Measurements from ENCODE around the gene STARD10. TPM values are rescaled to one million over a fixed set of nuclear protein-coding genes. Genes with fewer than 3 reads are reported as not detected.
A peak's percentile ranks its signal among the peaks of the same experiment; 100 is the strongest.
"Not testable (repeated sequence)": the region's sequence is repeated elsewhere in the genome, so short reads cannot be mapped to it uniquely, and the experiment has no call there.

STARD10 gene
- total RNA-seq, 1 experiment from 2014 or later, result 15.1 TPM

DNA sequence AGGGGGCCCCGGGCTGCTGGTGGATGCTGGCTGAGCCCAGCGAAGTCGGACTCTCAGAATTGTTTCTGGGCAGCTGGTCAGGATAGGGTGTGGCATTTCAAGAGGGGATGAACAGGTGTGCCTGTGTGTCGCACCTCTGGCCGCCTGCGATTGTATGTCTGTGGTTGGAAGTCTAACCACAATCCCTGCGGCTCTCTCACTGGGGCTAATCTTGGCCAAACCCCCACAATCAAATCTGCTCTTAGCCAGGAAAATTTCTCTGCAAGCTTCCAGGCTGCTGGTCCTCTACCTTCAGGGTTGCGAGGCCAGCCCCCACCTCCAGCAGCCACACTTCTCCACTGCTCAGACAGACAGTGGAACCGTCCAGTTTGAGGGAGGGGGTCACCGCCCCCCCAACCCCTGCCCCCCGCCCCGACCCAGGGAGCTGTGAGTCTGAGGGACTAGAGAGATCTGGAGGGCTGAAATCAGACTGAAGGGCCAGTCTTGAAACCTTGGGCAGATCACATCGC is 21.3 kb upstream of the STARD10 start:
- DNase-seq, result no peak
- no peaks in the 10 kb centered on the region for H3K27me3 ChIP-seq

GRCh38 chr11:72814286-72815109 is 20.7 kb upstream of the STARD10 start, which contains the start of gene ATG16L2:
Gene ATG16L2, plus strand, starts transcription at chr11:72814411. Its CDS starts 35 bp downstream, at chr11:72814446.
- H3K9me3 ChIP-seq, result no peaks in the 10 kb centered on the region
- H3K36me3 ChIP-seq, result peaks cover 9% of the 10 kb centered on the region
- H3K27me3 ChIP-seq, result no peaks in the 10 kb centered on the region
- peak within 1 kb of the TSS; percentile 75 for H3K4me3 ChIP-seq
- peak; percentile 82 for DNase-seq

More for the DNA sequence above, 21.3 kb upstream of the STARD10 start:
- Histone ChIP-seq H3K4me3 (peak overlapping the region; percentile 75), H3K36me3 (peaks cover 9% of the 10 kb centered on the region), H3K9me3 (no peaks in the 10 kb centered on the region)

DNA sequence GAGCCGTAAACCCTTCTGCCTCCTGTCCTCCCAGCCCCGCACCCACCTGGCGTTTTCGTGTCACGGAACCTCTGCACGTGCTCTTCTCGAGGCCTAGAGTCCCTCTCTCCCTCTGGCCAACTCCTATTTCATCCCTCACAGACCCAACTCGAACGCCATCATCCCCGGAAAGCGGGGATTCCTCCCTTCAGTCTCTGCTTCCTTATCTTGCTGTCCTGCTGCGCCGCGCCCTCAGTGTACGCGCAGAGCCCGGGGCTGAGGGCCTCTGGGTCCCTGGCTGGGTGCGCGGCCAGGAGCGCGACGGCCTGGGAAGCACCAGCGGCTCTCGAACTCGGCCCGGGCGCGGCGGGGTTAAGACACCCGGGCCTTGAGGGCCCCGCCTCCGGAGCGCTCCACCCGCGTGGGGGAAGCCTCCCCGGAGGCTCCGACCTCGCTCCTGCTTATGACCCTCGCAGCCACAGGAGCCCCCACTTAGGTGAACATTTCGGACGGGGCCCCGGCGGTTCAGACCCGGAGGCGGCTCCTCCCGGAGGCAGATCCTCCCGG is 20.0 kb upstream of the STARD10 start:
- Histone ChIP-seq H3K4me3 (peak overlapping the region; percentile 75), H3K9me3 (no peaks in the 10 kb centered on the region), H3K27me3 (no peaks in the 10 kb centered on the region), H3K36me3 (peaks cover 9% of the 10 kb centered on the region)
- DNase-seq, result peak; percentile 82

DNA sequence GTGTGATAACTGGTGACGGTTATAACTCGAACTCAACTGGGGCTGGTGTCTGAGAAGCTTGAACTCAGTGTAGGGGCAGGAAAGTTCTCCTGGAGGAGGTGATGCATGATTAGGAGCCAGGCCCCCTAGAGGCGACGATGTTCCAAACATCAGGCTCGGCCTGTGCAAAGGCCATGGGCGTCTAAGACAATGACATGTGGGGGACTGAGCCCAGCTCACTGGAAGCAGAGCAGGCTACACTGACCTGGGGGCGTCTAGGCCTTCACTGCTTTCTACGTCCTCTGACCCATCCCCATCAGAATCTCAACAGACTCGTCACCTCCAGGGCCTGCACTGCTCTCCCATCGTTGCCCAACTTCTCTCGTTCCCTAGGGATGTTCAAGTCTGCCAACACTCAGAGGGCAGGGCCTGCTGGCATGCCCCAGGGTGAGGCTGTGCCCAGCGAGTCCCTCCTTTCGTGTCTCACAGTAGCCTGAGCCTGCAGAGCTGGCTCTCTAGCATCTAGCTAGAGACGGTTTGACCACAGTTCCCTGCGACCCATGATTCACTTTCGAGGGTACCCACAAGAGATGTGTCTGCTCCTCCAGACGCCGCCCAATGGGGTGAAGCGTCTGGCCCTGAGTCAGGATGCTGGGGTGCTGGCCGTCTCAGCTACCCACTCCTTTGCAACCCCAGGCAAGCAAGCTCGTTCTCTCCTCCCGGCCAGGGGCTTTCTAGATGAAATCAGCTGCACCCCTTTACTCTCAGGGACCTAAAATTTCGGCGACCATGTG is 19.3 kb upstream of the STARD10 start:
- Histone ChIP-seq H3K9me3 (no peaks in the 10 kb centered on the region), H3K4me3 (peak overlapping the region; percentile 75), H3K27me3 (no peaks in the 10 kb centered on the region), H3K36me3 (peaks cover 13% of the 10 kb centered on the region)
- peak; percentile 79 for DNase-seq

DNA sequence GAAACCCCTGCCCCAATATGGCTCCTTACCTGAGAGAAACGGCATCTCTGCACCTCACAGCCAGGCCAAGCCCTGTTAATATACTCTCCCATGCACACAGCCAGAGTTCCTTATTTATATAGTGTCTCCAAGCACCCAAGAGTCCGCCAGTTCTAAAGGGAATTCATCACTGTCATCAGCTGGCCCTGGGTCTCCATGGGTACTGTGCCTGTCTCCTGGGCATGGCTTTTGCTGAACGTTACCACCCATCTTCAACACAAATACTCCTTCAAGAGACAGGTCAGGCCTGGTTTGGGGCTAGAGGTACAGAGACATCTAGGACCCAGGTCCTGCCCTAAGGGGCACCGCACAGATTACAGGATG is 18.7 kb upstream of the STARD10 start:
- DNase-seq, result no peak
- Histone ChIP-seq H3K27me3 (no peaks in the 10 kb centered on the region), H3K9me3 (no peaks in the 10 kb centered on the region), H3K36me3 (peaks cover 13% of the 10 kb centered on the region), H3K4me3 (peak overlapping the region; percentile 75)

GRCh38 chr11:72811686-72812085 is 17.8 kb upstream of the STARD10 start:
- H3K36me3 ChIP-seq, result peaks cover 13% of the 10 kb centered on the region
- DNase-seq, result not testable (repeated sequence)

GRCh38 chr11:72808331-72808798 is 14.5 kb upstream of the STARD10 start:
- no peak for DNase-seq
- H3K36me3 ChIP-seq, result peaks cover 13% of the 10 kb centered on the region
- no peaks in the 10 kb centered on the region for H3K9me3 ChIP-seq
- no peaks in the 10 kb centered on the region for H3K27me3 ChIP-seq
- no peak overlapping the region for H3K4me3 ChIP-seq

More at GRCh38 chr11:72811686-72812085, 17.8 kb upstream of the STARD10 start:
- H3K4me3 ChIP-seq, H3K9me3 ChIP-seq, H3K27me3 ChIP-seq: not testable (repeated sequence)

- Histone ChIP-seq H3K36me3 (peaks cover 13% of the 10 kb centered on the region), H3K27me3 (no peaks in the 10 kb centered on the region)
Measured at GRCh38 chr11:72807792-72808191, 13.9 kb upstream of the STARD10 start.

DNA sequence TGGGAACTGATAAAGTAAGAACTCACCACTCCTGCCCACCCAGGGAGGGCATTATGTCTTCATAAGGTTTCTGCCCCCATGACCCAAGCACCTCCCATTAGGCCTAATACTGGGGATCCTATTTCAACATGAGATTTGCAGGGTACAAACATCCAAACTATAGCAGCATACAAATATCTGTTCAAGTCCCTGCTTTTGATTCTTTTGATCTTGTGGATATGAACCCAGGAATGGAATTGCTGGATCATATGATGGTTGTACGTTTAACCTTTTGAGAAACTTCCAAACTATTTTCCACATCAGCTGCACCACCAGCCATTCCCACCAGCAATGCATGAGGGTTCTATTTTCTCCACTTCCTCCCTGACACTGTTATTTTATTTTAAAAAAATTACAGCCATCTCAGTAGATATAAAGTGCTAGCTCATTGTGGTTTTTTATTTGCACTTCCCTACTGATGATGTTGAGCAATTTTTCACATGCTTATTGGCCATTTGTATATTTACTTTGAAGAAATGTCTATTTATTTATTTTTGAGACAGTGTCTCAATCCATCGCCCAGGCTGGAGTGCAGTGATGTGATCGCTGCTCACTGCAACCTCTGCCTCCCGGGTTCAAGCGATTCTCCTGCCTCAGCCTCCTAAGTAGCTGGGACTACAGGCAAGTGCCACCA is 13.3 kb upstream of the STARD10 start:
- H3K27me3 ChIP-seq, result no peaks in the 10 kb centered on the region
- H3K4me3 ChIP-seq, result no peak overlapping the region
- DNase-seq, result no peak
- no peaks in the 10 kb centered on the region for H3K9me3 ChIP-seq
- peaks cover 13% of the 10 kb centered on the region for H3K36me3 ChIP-seq

More at GRCh38 chr11:72807792-72808191, 13.9 kb upstream of the STARD10 start:
- no peak for DNase-seq
- no peaks in the 10 kb centered on the region for H3K9me3 ChIP-seq
- no peak overlapping the region for H3K4me3 ChIP-seq

GRCh38 chr11:72806378-72806777 is 12.5 kb upstream of the STARD10 start:
- H3K36me3 ChIP-seq, result peaks cover 11% of the 10 kb centered on the region
- H3K9me3 ChIP-seq, H3K27me3 ChIP-seq, H3K4me3 ChIP-seq, DNase-seq: not testable (repeated sequence)

DNA sequence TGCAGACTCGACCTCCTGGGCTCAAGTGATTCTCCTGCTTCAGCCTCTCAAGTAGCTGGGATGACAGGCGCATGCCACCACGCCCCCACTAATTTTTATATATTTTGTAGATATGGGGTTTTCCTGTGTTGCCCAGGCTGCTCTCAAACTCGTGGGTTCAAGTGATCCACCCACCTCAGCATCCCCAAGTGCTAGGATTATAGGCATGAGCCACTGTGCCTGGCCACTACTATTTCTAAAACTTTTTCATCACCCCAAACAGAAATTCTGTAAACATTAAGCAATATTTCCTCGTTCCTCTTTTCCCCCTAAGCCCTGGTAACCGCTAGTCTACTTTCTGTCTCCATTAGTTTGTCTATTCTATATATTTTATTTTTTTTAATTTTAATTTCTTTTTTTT is 11.4 kb upstream of the STARD10 start:
- no peaks in the 10 kb centered on the region for H3K27me3 ChIP-seq
- no peaks in the 10 kb centered on the region for H3K9me3 ChIP-seq
- no peak for DNase-seq
- no peak overlapping the region for H3K4me3 ChIP-seq
- peaks cover 3% of the 10 kb centered on the region; the same call in 1 of the 2 replicates for H3K36me3 ChIP-seq

GRCh38 chr11:72802822-72803221 is 9.0 kb upstream of the STARD10 start:
- Histone ChIP-seq H3K27me3 (no peaks in the 10 kb centered on the region), H3K36me3 (no peaks in the 10 kb centered on the region), H3K9me3 (no peaks in the 10 kb centered on the region), H3K4me3 (no peak overlapping the region)
- no peak for DNase-seq

DNA sequence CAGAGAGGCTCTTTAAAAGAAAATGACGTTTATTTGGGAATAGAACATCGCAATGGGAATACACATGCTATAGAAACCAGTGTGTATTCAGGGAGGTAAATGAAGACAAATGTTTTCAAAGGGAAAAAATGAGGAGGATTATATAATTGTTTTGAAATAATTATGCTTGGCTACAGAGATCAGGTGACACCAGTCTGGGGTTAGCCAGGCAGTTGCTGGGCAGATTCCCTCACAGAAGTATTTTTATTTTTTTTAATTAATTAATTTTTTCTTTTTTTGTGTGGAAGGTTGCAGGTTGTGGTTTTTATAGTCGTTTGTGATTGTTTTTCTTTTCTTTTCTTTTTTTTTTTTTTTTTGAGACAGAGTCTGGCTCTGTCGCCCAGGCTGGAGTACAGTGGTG is 5.6 kb upstream of the STARD10 start:
- Histone ChIP-seq H3K9me3 (no peaks in the 10 kb centered on the region), H3K36me3 (no peaks in the 10 kb centered on the region), H3K27me3 (no peaks in the 10 kb centered on the region), H3K4me3 (no peak overlapping the region)
- no peak for DNase-seq

GRCh38 chr11:72798361-72798760 is 4.5 kb upstream of the STARD10 start:
- H3K9me3 ChIP-seq, result no peaks in the 10 kb centered on the region
- DNase-seq, result no peak
- H3K27me3 ChIP-seq, result no peaks in the 10 kb centered on the region

DNA sequence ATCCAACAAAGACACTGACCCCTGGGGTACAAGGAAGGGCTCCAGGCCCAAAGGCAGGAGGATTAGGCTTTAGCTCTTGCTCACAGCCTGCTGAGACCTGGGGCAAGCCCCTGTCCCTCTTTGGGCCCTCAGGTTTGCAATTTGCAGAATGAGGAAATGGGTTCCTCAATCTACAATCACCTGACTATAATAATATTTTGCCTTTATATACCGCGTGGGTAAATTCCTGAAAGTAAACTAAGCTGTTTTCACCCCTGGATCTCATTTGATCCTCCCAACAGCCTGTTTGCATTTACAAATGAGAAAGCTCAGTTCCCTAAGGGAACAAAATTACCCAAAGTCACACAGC is 797 bp downstream of the STARD10 start:
- no peak for DNase-seq
- Histone ChIP-seq H3K27me3 (no peaks in the 10 kb centered on the region), H3K9me3 (no peaks in the 10 kb centered on the region), H3K36me3 (no peaks in the 10 kb centered on the region), H3K4me3 (peak overlapping the region; percentile 63)

More at GRCh38 chr11:72798361-72798760, 4.5 kb upstream of the STARD10 start:
- Histone ChIP-seq H3K4me3 (no peak overlapping the region), H3K36me3 (no peaks in the 10 kb centered on the region)

DNA sequence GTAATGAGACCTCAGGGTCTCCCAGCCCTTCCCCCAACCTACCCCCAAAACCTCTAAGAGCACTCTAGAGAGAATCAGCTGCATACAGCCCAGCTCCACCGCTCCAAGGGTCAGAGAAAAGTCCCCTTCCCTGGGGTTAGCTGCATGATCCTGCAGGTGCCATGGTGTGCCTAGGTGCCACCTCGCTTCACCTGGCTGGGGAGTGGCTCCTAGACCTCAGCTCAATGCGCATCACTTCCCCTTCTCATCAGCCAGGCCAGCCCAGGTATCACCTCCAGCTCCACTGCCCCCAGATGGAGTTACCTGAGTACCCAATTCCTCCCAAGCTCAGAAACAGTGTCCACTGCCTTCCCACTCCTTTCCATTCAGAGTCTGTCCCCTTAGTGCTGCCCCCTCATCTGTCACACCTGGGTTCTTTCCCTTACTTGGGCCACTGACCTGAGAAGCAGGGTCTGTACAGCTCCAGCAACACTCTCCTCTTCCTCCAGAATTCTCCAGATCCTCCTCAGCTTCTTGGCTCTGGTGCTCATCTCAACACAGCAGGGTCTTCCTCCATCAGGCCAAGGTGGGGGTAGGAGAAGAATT is 1.3 kb downstream of the STARD10 start:
- DNase-seq, result no peak
- H3K9me3 ChIP-seq, result no peaks in the 10 kb centered on the region
- no peaks in the 10 kb centered on the region for H3K27me3 ChIP-seq
- H3K4me3 ChIP-seq, result no peak overlapping the region
- no peaks in the 10 kb centered on the region for H3K36me3 ChIP-seq
